NCI-H2196 (cell line): Measurements from ENCODE around the gene MADCAM1.
"Not testable (repeated sequence)": the region's sequence is repeated elsewhere in the genome, so short reads cannot be mapped to it uniquely, and the experiment has no call there.

Experiments
- DNase-seq: peaks from one replicate; lab custom pipeline; 2025; ENCODE audit not compliant: unreplicated experiment; lab: John Stamatoyannopoulos, UW

MADCAM1 gene

DNA sequence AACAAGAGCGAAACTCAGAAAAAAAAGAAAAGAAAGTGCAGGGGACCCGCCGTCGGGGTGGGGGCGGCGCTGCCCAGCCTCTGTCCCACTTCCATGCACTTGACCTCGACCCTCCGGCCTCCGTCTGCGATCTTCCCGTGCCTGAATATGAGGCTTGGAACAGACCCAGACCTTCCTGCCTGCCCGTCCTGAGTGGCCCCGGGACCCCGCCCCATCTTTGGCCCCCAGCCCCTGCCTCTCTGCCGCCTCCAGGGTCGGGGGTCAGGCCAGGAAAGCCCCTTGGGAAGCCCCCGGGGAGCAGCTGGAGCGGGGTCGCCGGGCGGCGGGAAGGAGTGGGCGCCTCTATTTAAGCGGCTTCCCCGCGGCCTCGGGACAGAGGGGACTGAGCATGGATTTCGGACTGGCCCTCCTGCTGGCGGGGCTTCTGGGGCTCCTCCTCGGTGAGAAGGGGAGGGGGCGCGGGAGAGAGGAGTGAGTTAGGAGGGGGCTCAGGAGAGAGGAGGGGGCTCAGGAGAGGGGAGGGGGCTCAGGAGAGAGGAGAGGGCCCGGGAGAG is at the start of gene MADCAM1:
MADCAM1 (plus strand) TSS at position 375 of the 554 bp plus-strand sequence; CDS start at position 389, 14 bp downstream.
- DNase-seq: no peak

DNA sequence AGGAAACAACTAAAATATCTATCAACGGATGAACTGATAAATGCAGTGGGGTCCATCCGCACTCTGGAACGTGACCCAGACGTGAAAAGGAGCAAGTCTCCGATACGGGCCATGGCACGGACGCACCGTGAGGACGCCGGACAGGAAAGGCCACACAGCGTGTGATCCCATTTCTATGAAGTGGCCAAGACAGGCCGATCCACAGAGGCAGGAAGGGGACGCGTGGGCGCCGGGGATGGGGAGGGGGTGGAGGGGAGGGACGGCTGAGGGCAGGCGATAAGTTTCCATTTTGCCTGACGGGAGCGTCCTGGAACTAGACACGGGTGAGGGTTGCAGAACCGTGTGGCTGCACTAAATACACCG is 49.2 kb upstream of the MADCAM1 start:
- DNase-seq: no peak

DNA sequence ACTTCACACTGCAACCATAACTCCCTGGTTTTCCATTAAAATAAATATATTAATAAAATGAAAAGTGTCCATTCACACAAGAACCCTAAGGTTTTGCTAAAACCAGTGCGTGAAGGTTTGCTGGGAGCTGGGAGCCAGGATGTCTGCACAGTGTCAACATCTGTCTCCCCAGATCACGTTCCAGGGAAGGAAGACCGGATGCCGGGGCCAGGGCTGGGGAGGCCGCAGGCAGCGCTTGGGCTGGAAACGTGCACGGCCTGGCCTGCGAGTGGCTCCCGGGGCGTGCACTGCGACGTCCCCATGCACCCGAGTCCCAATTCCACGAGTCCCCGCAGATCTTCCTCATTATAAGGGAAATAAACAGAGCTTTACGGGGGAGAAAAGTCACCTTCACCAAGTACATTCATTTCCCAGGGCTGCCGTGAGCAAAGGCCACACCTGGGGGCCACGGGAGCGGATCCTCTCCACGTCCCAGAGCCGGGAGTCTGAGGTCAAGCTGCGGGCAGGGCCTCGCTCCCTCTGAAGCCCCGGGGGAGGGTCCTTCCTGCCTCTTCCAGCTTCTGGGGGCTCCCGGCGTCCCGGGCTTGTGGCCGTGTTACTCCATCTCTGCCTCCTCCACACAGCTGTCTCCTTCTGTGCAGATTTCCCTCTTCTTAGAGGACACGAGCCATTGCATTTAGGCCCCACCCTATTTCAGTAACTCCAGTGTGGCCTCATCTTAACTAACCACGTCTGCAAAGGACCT is 48.3 kb upstream of the MADCAM1 start:
- DNase-seq: no peak

DNA sequence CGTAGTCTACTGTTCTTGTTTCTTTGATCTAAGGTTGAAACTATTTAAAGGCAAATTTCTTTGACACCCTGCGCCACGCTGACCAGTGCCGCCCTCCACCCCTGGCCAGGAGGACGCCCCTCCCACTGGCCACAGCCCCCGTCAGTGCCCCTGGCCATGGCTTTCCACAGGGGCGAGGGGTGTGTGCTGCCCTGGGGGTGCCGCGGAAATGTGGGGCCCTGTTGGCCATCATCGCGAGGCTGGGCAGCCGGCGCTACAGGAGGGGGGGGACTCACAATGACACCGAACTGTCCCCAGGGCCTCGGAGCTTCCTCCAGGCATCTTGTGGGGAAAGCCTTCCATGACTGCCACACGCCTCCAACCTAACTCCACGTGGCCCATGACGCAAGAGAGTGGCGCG is 46.4 kb upstream of the MADCAM1 start:
- DNase-seq: no peak

DNA sequence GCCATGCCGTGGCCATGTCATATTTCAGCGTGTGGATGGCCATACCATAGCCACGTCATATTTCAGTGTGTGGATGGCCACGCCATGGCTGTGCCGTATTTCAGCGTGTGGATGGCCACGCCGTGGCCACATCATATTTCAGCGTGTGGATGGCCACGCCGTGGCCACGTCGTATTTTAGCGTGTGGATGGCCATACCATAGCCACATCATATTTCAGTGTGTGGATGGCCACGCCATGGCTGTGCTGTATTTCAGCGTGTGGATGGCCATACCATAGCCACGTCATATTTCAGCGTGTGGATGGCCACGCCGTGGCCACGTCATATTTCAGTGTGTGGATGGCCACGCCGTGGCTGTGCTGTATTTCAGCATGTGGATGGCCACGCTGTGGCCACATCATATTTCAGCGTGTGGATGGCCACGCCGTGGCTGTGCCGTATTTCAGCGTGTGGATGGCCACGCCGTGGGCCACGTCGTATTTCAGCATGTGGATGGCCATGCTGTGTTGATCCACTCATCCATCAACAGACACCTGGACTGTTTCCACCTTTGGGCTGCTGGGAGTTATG is 45.3 kb upstream of the MADCAM1 start:
- DNase-seq: not testable (repeated sequence)

DNA sequence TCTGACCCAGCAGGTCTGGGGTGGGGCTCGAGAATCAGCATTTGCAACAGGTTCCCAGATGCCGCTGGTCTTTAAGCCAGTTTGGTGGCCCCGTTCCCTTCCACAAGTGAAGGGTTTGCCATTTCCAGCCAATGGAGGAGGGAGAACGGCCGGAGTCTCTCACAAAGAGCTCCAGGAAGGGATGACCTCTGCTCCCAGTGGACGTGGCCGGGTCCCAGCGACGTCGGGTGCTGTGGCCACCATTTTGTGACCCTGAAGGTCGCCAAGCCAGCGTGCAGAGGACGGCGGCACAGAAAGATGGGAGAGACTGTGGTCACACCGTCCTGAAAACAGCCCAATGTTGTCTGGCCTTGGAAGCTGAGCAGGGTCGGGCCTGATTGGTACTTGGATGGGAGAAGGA is 43.5 kb upstream of the MADCAM1 start:
- DNase-seq: no peak

DNA sequence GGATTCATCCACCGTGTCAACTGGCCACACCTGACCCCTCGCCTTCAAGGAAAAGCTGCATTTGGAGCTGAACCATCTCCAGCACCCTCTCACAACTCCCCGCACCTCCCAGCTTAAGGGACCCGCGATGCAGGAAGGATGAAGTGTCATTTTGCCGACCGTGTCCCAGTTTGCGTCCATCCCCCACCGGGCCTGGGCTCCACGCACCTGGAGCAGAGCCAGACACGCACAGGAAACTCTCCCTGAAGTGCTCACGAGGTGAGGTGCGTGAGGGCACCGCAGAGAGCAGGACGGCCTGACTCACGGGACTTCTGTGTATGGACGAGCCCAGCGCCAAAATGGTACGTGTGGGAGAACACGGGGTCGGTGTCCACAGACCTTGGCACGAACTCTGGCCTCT is 42.7 kb upstream of the MADCAM1 start:
- DNase-seq: no peak

DNA sequence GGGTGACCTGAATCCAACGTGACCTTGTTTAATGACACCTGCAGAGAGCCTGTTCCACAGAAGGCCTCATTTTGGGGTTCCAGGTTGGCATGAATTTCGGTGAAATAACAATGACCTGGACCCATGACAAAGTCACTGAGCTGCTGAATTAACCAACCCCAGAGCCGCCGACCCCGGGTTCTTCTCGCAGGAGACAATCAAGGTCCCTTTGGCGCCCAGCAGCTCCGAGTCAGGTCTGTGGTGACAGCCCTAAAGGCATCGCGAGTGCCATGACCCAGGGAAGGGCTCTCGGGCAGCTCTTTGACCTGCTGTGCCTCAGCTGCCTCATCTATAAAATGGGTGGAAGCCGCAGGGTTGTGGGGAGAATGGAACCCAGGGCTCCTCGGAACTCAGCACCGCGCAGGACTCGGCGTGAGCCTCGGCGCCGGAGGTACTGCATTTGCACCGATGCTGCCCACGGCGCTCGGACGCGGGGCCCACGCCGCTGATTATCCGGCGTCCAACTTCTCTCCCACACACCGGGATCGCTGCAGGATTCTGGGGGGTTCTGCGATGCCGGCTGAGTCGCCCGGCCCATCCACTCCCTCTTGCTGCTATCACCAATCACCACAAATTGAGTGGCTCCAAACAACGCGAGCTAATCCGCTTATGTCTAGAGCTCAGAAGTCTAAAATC is 41.1 kb upstream of the MADCAM1 start:
- no peak for DNase-seq

DNA sequence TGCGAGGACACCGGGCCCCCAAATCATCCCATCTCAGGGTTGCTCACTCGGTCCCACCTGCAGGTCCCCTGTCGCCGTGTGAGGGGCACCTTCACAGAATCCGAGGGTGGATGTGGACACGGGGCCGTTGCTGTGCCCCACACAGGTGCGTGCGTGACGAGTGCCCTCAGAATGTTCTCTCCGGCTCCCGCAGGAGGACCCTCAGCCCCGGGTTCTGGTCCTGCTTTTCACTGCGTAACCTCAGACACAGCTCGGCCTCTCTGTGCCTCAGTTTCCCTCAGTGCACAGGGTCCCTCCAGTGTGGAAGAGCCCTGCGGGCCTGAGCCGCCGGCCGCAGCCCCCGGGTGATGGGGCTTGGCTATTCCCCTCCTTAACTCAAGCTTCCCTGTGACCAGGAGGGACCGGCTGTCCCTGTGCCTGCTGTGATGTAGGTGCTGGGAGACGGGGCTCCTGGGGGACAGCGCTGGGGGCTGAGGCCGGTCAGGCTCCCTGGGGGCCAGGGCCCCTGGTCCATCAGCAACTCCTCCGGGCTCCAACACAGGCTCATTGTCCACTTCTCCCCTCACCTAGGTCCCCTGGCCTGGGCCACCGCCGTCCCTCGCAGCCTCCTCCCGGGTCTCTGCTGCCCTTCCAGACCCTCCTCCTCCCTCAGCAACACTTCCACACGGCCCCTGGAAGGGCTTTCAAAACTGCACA is 40.3 kb upstream of the MADCAM1 start:
- no peak for DNase-seq

DNA sequence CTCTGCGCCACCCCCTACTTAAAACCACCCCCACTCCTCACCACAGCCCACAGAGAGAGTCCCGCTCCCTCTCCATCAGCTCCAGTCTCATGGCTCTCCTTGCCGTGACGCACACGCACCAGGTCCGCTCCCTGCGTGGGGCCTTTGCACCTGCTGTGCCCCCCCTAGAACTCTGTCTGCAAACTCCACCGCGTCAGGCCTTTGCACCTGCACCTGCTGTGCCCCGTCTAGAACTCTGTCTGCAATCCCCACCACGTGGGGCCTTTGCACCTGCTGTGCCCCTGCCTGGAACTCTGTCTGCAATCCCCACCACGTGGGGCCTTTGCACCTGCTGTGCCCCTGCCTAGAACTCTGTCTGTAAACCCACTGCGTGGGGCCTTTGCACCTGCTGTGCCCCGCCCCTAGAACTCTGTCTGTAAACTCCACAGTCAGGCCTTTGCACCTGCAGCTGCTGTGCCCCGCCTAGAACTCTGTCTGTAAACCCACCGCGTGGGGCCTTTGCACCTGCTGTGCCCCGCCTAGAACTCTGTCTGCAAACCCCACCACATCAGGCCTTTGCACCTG is 39.7 kb upstream of the MADCAM1 start:
- DNase-seq: no peak

DNA sequence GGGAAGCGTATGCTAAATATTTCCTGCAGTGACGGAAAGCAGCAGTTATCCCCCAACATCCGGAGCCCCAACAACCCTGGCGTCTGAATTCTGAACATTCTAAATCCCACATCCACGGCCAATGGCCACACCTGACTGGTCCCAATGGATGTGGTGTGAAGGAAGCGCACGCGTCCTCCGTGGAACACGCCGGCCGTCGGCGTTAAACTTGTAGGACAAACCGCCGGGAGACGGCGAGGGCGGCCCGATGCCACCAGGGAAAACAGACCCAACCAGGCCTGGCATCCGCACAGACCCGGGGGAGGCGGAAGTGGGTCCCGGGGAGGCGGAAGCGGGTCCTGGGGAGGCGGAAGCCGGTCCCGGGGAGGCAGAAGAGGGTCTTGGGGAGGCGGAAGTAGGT is 38.6 kb upstream of the MADCAM1 start:
- no peak for DNase-seq

DNA sequence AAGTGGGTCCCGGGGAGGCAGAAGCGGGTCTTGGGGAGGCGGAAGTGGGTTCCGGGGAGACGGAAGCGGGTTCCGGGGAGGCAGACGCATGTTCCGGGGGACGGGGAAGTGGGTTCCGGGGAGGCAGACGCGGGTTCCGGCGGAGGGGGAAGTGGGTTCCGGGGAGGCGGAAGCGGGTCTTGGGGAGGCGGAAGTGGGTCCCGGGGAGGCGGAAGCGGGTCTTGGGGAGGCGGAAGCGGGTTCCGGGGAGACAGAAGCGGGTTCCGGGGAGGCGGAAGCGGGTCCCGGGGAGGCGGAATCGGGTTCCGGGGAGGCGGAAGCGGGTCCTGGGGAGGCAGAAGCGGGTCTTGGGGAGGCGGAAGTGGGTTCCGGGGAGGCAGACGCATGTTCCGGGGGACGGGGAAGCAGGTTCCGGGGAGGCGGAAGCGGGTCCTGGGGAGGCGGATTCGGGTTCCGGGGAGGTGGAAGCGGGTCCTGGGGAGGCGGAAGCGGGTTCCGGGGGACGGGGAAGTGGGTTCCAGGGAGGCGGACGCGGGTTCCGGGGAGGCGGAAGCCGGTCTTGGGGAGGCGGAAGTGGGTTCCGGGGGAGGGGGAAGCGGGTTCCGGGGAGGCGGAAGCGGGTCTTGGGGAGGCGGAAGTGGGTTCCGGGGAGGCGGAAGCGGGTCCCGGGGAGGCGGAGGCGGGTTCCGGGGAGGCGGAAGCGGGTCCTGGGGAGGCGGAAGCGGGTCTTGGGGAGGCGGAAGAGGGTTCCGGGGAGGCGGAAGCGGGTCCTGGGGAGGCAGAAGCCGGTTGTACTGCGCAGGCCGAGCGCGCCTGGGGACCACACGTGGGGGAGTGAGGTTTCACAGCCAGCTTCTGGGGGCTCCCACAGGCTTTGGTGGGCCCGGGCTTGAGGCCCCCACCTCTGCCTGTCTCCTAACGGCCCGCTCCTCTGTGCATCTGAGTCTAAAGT is 37.9 kb upstream of the MADCAM1 start:
- no peak for DNase-seq

DNA sequence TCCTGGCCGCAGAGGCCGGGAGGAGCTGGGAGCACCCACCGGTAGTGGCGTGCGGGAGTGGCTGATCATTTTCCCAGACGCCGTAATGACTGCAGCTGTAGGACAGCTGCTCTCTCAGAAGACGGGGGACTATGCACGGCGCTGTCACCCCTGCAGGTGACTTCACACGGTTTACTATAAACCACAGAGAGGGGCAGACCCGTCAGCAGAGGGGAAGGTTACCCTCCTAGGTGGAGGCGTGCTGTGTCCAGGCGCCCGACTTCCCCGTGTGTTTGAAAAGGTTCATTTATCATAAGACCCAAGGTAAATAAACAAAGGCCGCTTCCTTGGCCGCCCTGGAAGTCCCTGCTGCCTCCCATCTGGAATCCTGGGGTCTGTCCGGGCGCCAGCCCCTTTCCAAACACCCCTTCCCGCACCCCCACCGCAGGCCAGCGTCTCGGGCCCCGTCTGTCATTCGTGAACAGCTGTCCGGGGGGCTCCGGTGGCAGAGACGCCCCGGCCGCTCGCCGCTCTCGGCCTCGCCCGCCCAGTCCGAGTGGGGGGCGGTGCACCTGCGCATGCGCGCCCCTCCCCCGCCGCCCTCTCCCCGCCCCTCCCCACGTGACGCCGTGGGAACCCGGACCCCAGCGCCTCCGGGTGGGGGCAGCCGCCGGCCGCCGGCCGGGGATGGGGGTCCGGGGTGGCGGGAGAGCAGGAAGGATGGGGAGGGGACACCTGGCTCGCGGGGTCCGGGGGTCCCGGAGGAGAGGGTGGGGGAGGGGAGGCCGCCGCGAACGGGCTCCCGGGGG is 36.4 kb upstream of the MADCAM1 start:
- peak; percentile 70 for DNase-seq

DNA sequence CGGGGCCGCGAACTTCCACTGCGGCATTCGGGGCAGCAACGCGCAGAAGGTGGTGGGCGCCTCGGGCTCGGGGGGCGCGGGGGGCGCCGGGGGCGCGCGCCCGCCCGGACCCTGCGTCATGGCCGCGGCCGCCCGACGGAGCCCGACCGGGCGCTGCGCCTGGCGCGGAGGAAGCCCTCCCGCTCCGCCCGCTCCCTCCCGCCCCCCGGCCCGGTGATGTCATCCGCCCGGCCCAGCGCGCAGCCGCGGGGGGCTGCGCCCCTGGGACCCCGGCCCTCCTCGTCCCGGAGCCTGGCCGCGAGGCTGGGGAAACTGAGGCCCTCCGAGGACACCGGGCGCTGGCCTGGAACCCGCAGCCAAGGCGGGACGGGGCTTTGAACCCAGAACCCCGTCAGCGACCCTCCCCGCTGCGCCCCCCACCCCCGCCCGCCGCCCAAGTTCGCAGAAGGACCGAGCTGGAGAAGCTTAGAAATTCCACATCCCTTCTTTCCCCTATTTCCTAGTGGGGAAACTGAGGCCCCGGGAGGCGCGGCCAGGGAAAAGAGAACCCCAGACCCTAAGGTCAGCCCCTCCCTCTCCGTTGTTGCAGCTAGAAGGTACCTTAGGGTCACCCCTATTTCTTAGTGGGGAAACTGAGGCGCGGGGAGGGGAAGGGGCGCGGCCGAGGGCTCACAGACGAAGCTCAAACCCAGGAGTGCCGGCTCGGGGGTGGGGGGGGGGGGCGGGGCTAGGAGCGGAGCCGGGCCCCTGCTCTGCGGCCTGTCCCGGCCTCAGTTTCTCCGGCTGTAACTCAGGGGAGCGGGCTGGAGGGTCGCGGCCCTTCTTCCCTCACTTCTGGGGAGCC is 35.2 kb upstream of the MADCAM1 start, which contains the start of gene SHC2:
SHC2 (minus strand) TSS at position 157 of the 844 bp plus-strand sequence; CDS start at position 120, 37 bp downstream.
- DNase-seq: peak; percentile 47

DNA sequence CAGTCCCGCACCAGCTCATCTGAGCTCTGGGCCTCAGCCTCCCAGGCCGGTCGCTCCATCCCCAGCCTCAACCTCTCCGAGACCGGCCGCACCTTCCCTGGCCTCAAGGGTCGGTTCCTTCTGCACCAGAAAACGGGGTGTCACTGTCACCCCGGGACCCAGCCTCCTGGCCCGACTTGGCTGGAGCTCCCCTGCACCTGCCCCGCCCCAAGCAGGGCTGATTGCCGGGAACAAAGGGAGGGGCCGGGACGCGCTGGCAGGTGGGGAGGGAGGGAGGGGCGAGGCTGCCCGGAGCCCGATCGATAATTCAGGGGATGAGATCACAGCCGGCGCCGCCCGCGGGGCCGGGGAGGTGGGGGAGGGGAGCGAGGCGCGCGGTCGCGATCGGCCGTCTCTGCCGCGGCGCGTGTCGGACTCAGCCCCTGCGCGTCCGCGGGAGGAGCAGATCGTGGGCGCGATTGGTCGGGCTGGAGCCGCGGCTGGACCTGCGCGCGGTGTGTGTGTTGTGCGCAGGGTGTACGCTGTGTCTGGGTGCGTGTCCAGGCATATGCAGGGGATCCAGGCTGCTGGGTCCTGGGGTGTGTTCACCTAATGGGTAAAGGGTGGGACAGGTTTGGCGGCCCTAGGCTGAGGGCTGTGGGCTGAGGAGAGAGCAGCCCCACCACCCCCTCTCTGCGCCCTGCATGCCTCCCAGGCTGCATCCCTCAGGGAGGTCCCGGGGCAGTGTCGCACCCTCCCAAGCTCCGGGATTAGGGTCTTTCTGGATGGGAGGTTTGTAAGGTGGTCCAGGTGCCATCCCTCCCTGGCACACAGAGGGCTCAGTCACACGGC is 34.4 kb upstream of the MADCAM1 start:
- DNase-seq: peak; percentile 80

DNA sequence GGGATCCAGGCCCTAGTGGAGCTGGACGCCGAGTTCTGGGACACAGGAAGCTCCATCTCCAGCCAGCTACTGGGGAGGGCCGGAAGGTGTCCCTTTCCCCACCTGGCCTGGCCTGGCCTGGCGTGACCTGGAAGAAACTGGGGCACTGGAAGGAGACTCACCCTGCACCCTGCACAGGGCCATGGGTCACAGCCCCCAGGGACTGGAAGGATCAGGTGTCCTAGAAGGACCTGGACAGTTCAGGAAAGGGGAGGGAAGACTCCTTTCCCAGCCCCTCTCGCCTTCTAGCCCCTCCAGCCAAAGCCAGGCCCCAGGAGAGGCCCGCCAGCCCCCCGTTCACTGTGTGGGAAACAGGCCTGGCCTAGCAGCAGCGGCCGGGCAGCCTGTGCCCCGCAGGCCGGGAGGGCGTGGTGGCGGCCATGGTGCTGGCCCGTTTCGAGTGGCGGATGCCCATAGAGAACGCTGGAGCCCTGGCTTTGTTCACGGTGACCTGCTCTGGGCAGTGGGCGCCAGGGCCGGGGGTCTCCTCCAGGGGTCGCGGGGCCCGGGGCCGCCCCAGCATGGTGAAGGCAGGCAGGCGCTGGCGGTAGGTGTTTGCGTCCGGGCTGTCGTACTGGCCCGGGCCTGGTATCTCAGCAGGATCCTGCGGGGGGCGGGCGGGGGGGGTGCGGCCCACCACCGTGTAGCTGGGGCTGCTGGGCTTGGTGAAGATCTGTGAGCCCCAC is 32.6 kb upstream of the MADCAM1 start:
- DNase-seq: no peak

DNA sequence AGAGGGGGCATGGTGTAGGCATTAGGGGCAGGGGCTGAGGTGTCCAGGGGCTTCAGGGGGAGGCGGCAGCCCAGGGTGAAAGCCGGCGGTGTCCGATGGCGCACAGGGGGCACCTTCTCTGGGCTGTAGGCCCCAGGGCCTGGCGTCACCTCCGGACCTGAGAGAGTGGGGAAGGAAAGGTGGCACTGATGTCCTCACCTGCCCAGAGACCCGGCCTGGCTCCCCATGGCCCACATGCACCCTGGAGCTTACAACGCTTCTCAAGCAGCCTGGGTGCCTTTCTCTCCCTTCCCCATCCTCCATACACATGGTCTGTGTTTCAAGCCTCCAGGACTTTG is 32.1 kb upstream of the MADCAM1 start:
- DNase-seq: no peak
